Stimulated activated CD4-positive, alpha-beta T cell treated with anti-CD3 and anti-CD28 coated beads, TNF-alpha, amount 100 ng/mL, for 24 hours (primary cell): Measurements from ENCODE around the gene ARMH3.
A peak's percentile ranks its signal among the peaks of the same experiment; 100 is the strongest.
"Not testable (repeated sequence)": the region's sequence is repeated elsewhere in the genome, so short reads cannot be mapped to it uniquely, and the experiment has no call there.

ENCODE experiments used
- DNase-seq, 3 experiments: peaks; one replicate each; pipeline ENCODE4 v3.0.0-alpha.2; 2020; ENCODE audit warnings: low read depth in 3 of 3

The ARMH3 gene

DNA sequence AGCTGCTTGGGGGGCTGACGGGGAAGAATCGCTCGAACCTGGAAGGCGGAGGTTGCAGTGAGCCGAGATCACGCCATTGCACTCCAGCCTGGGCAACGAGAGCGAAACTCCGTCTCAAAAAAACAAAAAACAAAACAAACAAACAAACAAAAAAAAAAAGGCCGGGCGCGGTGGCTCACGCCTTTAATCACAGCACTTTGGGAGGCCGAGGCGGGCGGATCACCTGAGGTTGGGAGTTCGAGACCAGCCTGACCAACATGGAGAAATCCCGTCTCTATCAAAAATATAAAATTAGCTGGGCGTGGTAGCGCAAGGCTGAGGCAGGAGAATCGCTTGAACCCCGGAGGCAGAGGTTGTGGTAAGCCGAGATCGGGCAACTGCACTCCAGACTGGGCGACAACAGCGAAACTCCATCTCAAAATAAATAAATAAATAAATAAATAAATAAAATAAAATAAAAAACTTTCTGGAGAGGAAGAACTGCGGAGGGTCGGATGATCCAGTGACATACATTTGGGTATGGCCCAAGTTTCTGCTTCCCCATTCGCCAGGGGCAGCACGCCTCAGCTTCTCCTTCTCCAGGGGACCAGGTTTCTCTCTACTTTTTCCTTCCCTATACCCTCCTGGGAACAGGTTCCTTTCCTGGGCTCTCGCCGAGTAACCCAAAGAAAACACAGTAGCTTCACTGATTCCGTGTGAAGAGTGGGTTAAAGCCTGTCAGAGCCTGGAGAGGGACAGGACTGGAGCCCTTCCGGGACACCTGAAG, 909 bp downstream of the ARMH3 start:
- not testable (repeated sequence) for DNase-seq

- no peak for DNase-seq
Observed at GRCh38 chr10:102046095-102046494, 9.9 kb downstream of the ARMH3 start.

GRCh38 chr10:102045292-102045691, 10.7 kb downstream of the ARMH3 start:
- no peak for DNase-seq

- no peak for DNase-seq
Observed at GRCh38 chr10:102040305-102041050, 15.5 kb downstream of the ARMH3 start.

GRCh38 chr10:102038410-102038809, 17.6 kb downstream of the ARMH3 start:
- no peak for DNase-seq

DNA sequence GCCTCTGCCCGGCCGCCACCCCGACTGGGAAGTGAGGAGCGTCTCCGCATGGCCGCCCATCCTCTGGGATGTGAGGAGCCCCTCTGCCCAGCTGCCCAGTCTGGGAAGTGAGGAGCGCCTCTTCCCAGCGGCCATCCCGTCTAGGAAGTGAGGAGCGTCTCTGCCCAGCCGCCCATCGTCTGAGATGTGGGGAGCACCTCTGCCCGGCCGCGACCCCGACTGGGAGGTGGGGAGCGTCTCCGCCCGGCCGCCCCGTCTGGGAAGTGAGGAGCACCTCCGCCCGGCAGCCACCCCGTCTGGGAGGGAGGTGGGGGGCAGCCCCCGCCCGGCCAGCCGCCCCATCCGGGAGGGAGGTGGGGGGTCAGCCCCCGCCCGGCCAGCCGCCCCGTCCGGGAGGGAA, 20.2 kb downstream of the ARMH3 start:
- DNase-seq: not testable (repeated sequence)

DNA sequence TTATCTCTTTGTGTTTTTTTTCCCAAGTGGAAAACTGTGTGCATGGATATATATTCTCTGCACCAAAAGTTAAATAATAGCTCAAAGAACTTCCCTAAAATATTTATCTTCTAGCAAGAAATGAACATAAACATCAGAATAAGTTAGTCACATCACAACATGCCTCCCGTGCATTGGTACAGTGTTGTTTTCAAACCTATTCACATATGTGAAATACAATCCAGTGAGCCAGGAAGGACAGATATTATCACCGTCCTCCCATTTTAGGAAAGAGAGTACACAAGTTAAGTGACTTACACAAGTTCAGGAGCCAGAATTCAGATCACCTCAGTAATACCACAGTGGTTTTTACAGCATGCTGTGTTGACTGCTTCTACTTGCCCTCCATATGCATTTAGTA, 22.2 kb downstream of the ARMH3 start:
- no peak for DNase-seq

DNA sequence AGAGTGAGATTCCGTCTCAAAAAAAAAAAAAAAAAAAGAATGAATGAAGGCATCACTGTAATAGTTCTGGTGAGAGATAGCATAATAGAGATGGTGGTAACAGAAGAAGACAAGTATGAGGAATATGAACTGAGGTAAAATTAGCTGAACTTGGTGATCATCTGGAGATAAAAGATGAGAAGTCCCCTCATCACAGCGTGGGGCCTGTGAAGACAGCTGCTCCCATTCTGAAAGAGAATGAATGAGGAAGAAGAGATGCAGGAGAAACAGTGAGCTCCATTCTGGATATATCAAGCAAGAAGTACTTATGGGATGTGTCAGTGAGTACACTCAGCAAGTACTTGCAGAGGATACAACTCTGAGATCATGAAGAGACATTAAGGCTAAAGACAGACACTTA, 28.7 kb downstream of the ARMH3 start:
- no peak for DNase-seq

- no peak for DNase-seq
Observed at GRCh38 chr10:102024799-102025198, 31.2 kb downstream of the ARMH3 start.

DNA sequence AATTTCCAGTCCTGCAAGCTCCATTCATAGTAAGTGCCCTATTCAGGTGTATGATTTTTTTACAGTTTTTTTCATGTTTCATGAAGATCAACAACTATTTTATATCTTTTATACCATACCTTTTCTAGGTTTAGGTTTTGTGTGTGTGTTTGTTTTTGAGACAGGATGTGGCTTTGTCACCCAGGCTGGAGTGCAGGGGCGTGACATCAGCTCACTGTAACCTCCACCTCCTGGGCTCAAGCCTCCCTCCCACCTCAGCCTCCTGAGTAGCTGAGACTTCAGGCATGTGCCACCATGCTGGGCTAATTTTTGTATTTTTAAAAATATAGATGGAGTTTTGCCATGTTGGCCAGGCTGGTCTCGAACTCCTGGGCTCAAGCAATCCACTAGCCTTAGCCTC, 35.0 kb downstream of the ARMH3 start:
- DNase-seq: no peak

DNA sequence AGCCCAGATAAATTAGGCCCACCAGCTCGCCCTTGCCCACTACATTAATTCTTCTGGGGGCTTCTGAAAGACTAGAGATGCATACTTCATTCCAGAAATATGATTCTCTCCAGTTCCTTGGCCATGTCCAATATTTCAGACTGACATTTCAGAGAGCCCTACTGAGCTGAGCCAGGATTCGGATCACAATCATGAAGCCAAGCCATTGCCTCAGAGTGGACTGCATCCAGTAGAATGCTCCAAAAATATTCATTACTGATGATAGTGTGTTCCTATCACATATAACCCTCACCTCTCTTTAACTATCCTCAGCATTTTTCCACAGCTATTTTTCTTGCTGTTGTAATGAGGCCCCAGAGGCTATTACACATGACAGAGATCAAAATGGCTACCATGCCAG, 38.7 kb downstream of the ARMH3 start:
- no peak for DNase-seq

- no peak for DNase-seq
Observed at GRCh38 chr10:102016416-102016815, 39.6 kb downstream of the ARMH3 start.

DNA sequence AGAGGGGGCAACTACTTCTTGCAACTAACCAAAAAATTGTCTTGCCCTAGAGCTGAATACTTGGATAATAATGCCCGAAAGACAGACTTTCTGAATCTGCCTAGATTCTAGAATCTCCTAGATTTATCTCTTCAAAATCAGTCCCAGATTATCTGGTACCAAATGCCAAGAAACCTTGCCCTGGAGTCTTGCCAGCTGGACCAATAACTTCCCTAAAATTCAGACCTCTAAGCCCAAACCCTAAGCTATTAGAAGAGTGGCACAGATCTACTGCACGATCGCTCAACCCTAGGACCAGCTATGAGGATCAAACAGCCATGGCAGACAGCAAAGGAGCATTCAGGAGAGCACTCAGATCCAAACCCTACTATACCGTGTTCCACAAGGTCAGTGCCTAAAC, 45.0 kb downstream of the ARMH3 start:
- no peak for DNase-seq

- DNase-seq: peak in 1 of 3 experiments; percentile 22
Observed at GRCh38 chr10:102009801-102010425, 46.1 kb downstream of the ARMH3 start.

DNA sequence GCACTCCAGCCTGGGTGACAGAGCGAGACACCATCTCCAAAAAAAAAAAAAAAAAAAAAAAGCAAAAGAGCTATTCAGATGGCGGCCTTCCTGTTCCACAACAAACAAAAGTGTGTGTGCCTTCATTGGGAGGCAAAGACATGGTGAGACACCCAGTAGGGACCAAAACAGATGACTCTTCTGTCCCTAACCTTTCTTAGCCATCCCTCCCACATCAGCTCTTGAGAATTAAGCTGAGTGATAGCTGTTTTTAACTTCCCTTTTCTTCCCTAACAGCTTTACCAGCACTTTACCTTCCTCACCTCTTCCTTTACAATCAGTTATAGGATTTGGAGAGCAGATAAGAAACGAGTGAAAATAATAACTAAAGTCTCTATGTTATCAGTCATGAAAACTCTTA, 48.2 kb downstream of the ARMH3 start:
- no peak for DNase-seq

- not testable (repeated sequence) for DNase-seq
Observed at GRCh38 chr10:102007031-102007430, 48.9 kb downstream of the ARMH3 start.

DNA sequence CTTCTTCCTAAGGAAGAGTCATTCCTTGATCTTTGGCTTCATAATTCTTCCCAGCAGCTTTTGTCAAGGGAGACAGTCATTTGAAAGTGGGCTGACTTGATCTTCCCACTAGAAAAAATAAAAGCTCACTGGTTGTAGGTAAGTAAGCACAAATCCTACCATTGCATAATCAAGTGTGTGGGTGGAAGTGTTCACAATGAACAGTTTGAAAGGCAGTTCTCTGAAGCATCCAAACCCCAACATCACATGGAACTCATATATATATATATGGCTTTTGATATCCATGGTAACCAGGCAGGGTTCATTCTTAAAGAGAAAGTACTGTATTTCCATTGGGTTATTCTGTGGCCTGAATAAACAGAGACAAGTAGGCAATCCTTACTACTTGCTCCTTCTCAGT, 51.6 kb downstream of the ARMH3 start:
- DNase-seq: no peak

DNA sequence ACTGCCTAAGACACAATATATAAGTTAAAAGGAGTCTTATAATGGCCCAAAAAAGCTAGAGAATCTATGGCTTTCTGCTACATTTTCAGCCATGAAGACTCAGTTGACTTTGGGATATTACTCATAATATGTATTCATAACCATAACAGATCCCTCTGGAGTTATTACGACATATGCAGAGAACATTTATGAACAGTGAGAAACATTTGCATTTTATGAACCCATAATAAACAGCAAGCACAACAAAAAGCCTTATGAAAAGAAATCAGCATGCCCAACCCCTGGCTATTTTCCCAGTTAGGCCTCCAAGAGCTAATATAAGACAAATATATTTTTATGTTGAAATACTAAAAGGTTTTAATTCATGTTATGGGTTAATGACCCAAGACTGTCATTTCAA, 52.4 kb downstream of the ARMH3 start:
- no peak for DNase-seq

DNA sequence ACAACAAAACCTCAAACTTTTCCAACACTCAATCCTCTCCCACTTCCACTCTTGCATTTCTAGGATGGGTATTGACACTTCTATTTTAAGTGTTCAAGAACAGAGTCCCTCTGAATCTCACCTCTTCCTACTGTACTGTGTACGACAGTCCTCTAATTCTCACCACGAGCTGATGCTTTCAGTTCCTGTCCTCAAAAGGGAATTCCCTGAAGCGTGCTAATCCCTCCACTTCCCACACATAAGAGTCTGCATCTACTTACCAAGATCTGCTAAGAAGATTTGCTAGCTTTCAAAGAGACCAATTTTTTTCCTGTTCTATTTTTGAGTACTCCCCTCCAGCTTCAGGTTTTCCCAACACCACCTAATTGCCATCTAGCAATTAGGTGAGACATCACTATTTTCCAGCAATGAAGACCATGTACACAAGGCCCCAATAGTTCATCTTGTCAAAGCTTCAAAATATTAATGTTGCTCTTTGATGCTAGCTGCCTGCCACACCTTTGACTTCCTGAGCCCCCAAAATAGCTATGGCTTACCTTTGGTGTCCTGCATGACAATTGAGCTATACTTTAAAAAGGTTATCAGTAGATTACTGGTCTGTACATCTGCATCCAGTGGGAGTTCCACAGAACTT, 54.4 kb downstream of the ARMH3 start:
- no peak for DNase-seq

- no peak for DNase-seq
Observed at GRCh38 chr10:101997803-101998202, 58.2 kb downstream of the ARMH3 start.

GRCh38 chr10:101995451-101996063, 60.4 kb downstream of the ARMH3 start:
- no peak for DNase-seq

GRCh38 chr10:101993651-101994200, 62.2 kb downstream of the ARMH3 start:
- no peak for DNase-seq
